Measurements from ENCODE around the gene LIN28B. TPM values are rescaled to one million over a fixed set of nuclear protein-coding genes. Genes with fewer than 3 reads are reported as not detected.

The LIN28B gene
- total and polyA plus RNA-seq, 2 of the 4 experiments (the other 2 are of a cell fraction): not detected

DNA sequence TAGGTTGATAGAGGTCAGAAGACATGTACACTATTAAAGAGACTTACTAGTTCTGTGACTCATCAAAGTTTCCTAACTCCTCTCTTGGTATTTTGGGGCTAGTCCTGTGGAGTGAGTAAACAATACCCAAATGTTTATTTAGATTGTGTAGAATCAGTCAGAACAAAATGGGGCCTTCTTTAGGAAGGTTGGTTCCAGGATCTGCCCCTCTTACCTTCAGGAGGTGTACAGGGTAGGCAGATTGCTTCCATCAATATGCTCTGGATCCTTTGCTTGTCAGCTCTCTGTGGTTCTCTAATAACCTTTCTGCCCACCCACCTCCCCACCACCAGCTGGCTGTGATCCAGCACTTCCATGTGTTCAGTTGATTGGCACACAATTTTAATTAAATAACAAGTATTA lies 115.9 kb downstream of the LIN28B start:
- H3K56ac ChIP-seq (ENCODE audit: extremely low read depth, insufficient read depth, low read length): no peak overlapping the region
- no TSS peak for BruUV-seq (replicated peaks)
- H2AK5ac ChIP-seq (ENCODE audit: low read depth, low read length): no peak overlapping the region
- TF ChIP-seq MAZ (IDR thresholded peaks at IDR 0.05; ENCODE audit: borderline replicate concordance, low read depth, low read length): no peak
- 0 out of 2 replicates have a peak, but pooled peaks have one; percentile 5 for TF ChIP-seq FOS (IDR thresholded peaks at IDR 0.05; ENCODE audit: low read depth, low read length)
- H3K4me1 ChIP-seq (ENCODE audit: control insufficient read depth, insufficient read depth, low read length): no peaks in the 10 kb centered on the region
- H3K36me3 ChIP-seq (ENCODE audit: control insufficient read depth, insufficient read depth, low read length): no peaks in the 10 kb centered on the region
- H2BK15ac ChIP-seq (ENCODE audit: low read depth, low read length): no peak overlapping the region
- no peaks in the 10 kb centered on the region for H3K9me1 ChIP-seq (ENCODE audit: insufficient read depth, low read length)
- no peak overlapping the region for H2BK120ac ChIP-seq (ENCODE audit: low read depth, low read length)
- no peak overlapping the region for H3K4me2 ChIP-seq (ENCODE audit: low read depth, low read length)
- ChIA-PET POLR2A (ENCODE audit: unreplicated experiment) (no interaction called here), CTCF (interaction anchor here (1.8 kb wide), 1 partner anchor 15 kb away, joined by 5 read pairs; no protein-coding TSS in a partner anchor)
- H4K5ac ChIP-seq (ENCODE audit: low read depth, low read length): no peak overlapping the region
- no peak overlapping the region for H2AK9ac ChIP-seq (replicated peaks; ENCODE audit: low read depth, low read length, poor library complexity)
- in situ Hi-C loops (cut with MboI; ENCODE audit: low sequenced_read_pairs): loop anchor here (10.0 kb wide), 2 partner anchors 128 to 388 kb away; no protein-coding TSS in a partner anchor
- intact Hi-C loops (cut with micrococcal nuclease): no loop called here
- H3K18ac ChIP-seq (ENCODE audit: low read depth, low read length): no peak overlapping the region
- ATAC-seq (ENCODE audit: low read depth): peak; percentile 63
- H3K27me3 ChIP-seq (ENCODE audit: control insufficient read depth, insufficient read depth, low read length): peaks cover 2% of the 10 kb centered on the region; the same call in 1 of the 2 replicates
- H3K14ac ChIP-seq (replicated peaks; ENCODE audit: low read depth, low read length): no peak overlapping the region
- H4K20me1 ChIP-seq (ENCODE audit: insufficient read depth, low read length): no peaks in the 10 kb centered on the region
- H2BK5ac ChIP-seq (ENCODE audit: low read depth, low read length, poor library complexity, severe bottlenecking): no peak overlapping the region
- dilution Hi-C loops (cut with HindIII; ENCODE audit: low sequenced_read_pairs, unreplicated experiment): no loop called here
- no peak overlapping the region for H3K4me3 ChIP-seq (ENCODE audit: insufficient read depth, low read depth, low read length)
- H3K9ac ChIP-seq (ENCODE audit: low read depth, low read length): no peak overlapping the region
- no peak overlapping the region for H2AFZ ChIP-seq (replicated peaks; ENCODE audit: low read length, poor library complexity)
- no peak overlapping the region for H4K91ac ChIP-seq (ENCODE audit: insufficient read depth, low read depth, low read length)
- H3K9me3 ChIP-seq (ENCODE audit: control insufficient read depth, insufficient read depth, low read length): no peaks in the 10 kb centered on the region
- H2BK20ac ChIP-seq (ENCODE audit: low read depth, low read length): no peak overlapping the region
- H3K27ac ChIP-seq (ENCODE audit: insufficient read depth, low read length): no peak overlapping the region
- H3K23ac ChIP-seq (ENCODE audit: low read depth, low read length): no peak overlapping the region
- H3K79me1 ChIP-seq (ENCODE audit: low read depth in 1 of 2, low read length in 2 of 2): no peaks in the 10 kb centered on the region
- H4K8ac ChIP-seq (ENCODE audit: low read depth in 2 of 2, low read length in 2 of 2): no peak overlapping the region
- DNase-seq: peak; percentile 38
- no peak overlapping the region for H3K4ac ChIP-seq (ENCODE audit: low read depth, low read length)
